Astrocyte of the hippocampus (primary cell): Measurements from ENCODE around the gene STARD13.

Source experiments
- DNase-seq: peaks from one replicate; pipeline ENCODE4 v3.0.0; 2011; ENCODE audit warnings: low read depth, low spot score

STARD13 gene

DNA sequence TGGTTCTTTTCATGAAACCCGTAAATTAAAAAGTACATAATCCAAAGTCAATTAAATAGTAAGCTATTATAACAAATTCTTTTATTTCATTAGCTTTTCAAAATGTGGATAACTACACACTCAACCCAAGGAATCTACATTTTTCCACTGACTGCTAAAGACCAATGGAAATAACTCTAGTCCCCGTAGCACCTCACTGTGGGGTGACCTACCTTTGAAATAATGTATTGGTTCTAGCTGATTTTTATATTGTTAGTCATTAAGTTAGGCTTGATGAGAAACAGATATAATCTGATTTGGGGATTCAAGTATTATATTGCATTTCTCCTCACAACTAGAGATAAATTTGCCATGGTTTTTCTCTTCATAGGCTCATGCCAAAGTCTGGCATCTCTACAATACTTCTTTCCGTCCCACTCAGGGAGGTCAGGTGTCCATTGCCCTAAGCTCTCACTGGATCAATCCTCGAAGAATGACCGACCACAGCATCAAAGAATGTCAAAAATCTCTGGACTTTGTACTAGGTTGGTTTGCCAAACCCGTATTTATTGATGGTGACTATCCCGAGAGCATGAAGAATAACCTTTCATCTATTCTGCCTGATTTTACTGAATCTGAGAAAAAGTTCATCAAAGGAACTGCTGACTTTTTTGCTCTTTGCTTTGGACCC is 232.0 kb downstream of the STARD13 start:
- DNase-seq, result peak; percentile 66
